ENCODE results near the gene SIRT3.

Gene SIRT3

DNA sequence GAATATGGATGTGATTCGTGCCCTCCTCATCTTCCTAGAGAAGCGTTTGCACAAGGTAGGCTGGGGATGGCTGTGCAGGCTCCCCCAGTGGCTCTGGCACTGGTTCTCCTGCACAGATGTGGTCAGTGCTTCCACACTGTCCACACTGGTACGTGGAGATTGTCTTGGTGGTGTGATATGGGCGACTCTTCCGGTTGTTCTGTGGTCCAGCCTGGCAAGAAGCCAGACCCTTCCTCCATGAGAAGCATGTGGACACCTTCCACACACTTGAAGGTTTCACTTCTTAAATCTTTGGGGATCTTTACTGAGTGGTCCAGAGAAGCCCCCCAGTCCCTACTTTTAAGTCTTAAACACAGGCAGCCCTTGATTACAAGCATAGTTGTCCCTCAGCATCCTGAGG is 24.8 kb downstream of the SIRT3 start:
- Mint-ChIP-seq H3K4me3 (no peak overlapping the region), H3K9me3 (no peaks in the 10 kb centered on the region), H3K27me3 (no peaks in the 10 kb centered on the region), H3K27ac (peak overlapping the region; percentile 99), H3K36me3 (ENCODE audit: low read depth) (peaks cover 100% of the 10 kb centered on the region), H3K4me1 (ENCODE audit: low read depth) (peaks cover 36% of the 10 kb centered on the region)
- intact Hi-C loops (cut with micrococcal nuclease), result no loop called here

- intact Hi-C loops (cut with micrococcal nuclease), result no loop called here
- Mint-ChIP-seq H3K4me3 (no peak overlapping the region), H3K9me3 (no peaks in the 10 kb centered on the region), H3K4me1 (ENCODE audit: low read depth) (peaks cover 41% of the 10 kb centered on the region), H3K27ac (peak overlapping the region; percentile 99), H3K27me3 (no peaks in the 10 kb centered on the region), H3K36me3 (ENCODE audit: low read depth) (peaks cover 98% of the 10 kb centered on the region)
Measured at GRCh38 chr11:210803-211180, 25.4 kb downstream of the SIRT3 start.

- Mint-ChIP-seq H3K4me3 (peak overlapping the region; percentile 87), H3K27me3 (no peaks in the 10 kb centered on the region), H3K36me3 (ENCODE audit: low read depth) (peaks cover 98% of the 10 kb centered on the region), H3K9me3 (no peaks in the 10 kb centered on the region), H3K27ac (peak overlapping the region; percentile 99), H3K4me1 (ENCODE audit: low read depth) (peaks cover 45% of the 10 kb centered on the region)
- intact Hi-C loops (cut with micrococcal nuclease), result no loop called here
Measured at GRCh38 chr11:210122-210802, 25.9 kb downstream of the SIRT3 start.

DNA sequence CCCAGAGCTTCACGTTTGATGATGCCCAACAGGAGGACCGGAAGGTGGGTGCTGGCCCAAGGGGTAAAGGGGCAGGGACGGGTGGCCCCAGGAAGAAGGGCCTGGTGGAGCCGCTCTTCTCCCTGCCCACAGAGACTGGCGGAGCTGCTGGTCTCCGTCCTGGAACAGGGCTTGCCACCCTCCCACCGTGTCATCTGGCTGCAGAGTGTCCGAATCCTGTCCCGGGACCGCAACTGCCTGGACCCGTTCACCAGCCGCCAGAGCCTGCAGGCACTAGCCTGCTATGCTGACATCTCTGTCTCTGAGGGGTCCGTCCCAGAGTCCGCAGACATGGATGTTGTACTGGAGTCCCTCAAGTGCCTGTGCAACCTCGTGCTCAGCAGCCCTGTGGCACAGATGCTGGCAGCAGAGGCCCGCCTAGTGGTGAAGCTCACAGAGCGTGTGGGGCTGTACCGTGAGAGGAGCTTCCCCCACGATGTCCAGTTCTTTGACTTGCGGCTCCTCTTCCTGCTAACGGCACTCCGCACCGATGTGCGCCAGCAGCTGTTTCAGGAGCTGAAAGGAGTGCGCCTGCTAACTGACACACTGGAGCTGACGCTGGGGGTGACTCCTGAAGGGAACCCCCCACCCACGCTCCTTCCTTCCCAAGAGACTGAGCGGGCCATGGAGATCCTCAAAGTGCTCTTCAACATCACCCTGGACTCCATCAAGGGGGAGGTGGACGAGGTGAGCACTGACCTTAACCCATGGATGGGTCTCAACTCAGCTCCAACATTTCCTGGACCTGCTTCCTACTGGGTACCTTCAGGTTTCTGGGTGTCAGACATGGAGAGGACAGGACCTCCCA is 26.6 kb downstream of the SIRT3 start:
- Mint-ChIP-seq H3K27me3 (no peaks in the 10 kb centered on the region), H3K36me3 (ENCODE audit: low read depth) (peaks cover 98% of the 10 kb centered on the region), H3K27ac (peak overlapping the region; percentile 99), H3K4me3 (peak overlapping the region; percentile 87), H3K9me3 (no peaks in the 10 kb centered on the region), H3K4me1 (ENCODE audit: low read depth) (peaks cover 50% of the 10 kb centered on the region)
- intact Hi-C loops (cut with micrococcal nuclease), result loop anchor here (10.0 kb wide), 1 partner anchor 295 kb away; the partner anchor contains the start of gene RNH1

GRCh38 chr11:208917-209260 is 27.3 kb downstream of the SIRT3 start:
- Mint-ChIP-seq H3K27me3 (no peaks in the 10 kb centered on the region), H3K27ac (peak overlapping the region; percentile 99), H3K9me3 (no peaks in the 10 kb centered on the region), H3K4me1 (ENCODE audit: low read depth) (peaks cover 56% of the 10 kb centered on the region), H3K36me3 (ENCODE audit: low read depth) (peaks cover 98% of the 10 kb centered on the region), H3K4me3 (peak overlapping the region; percentile 87)
- intact Hi-C loops (cut with micrococcal nuclease), result loop anchor here (1.0 to 10.0 kb wide), 2 partner anchors 27 to 296 kb away; partner anchors contain the start of genes PSMD13, RNH1 and SIRT3

- H3K4me3 Mint-ChIP-seq, result peak overlapping the region; percentile 87
- H3K9me3 Mint-ChIP-seq, result no peaks in the 10 kb centered on the region
- peaks cover 61% of the 10 kb centered on the region for H3K4me1 Mint-ChIP-seq (ENCODE audit: low read depth)
- no peaks in the 10 kb centered on the region for H3K27me3 Mint-ChIP-seq
- H3K27ac Mint-ChIP-seq, result peak overlapping the region; percentile 99
- intact Hi-C loops (cut with micrococcal nuclease), result loop anchor here (1.0 to 10.0 kb wide), 2 partner anchors 28 to 296 kb away; partner anchors contain the start of genes PSMD13, RNH1 and SIRT3
- H3K36me3 Mint-ChIP-seq (ENCODE audit: low read depth), result peaks cover 98% of the 10 kb centered on the region
Measured at GRCh38 chr11:208181-208916, 27.8 kb downstream of the SIRT3 start.

- peak overlapping the region; percentile 87 for H3K4me3 Mint-ChIP-seq
- H3K36me3 Mint-ChIP-seq (ENCODE audit: low read depth), result peaks cover 98% of the 10 kb centered on the region
- peaks cover 67% of the 10 kb centered on the region for H3K4me1 Mint-ChIP-seq (ENCODE audit: low read depth)
- intact Hi-C loops (cut with micrococcal nuclease), result loop anchor here (1.0 to 10.0 kb wide), 4 partner anchors 28 to 297 kb away; partner anchors contain the start of genes PSMD13, RNH1 and SIRT3
- H3K9me3 Mint-ChIP-seq, result no peaks in the 10 kb centered on the region
- peak overlapping the region; percentile 99 for H3K27ac Mint-ChIP-seq
- H3K27me3 Mint-ChIP-seq, result no peaks in the 10 kb centered on the region
Measured at GRCh38 chr11:207863-208180, 28.3 kb downstream of the SIRT3 start.

DNA sequence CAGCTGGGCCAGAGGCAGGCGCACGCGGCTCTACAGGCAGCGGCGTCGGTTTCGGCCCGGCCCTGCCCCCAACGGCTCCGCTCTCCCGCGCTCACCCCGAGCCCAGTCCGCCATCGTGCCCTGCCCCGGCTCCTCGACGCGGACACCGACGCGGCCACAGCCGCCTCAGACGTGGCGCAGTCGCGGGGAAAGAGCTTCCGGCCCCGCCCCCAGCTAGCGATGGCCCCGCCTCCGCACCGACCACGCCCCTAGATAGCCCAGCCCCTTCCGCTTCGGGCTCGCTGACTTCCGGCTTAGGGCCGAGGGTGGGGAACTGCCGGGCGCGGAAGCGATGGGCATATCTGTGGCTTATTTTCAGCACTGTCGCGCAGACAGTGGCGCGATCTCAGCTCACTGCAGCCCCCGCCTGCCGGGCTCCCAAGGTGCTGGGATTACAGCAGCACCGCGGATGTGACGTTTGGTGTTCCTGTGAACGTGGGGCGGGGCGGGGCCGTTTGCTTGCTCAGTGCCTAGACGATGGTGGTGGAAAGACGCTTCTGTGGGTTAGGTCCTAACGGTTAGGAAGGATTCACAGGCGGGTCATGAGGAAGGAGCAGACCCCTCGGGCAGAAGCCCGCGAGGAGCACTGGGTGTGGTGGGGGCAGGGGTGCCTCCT is 28.8 kb downstream of the SIRT3 start, which contains the start of the genes BET1L and RIC8A:
Gene BET1L (minus strand): TSS at position 192 of the 655 bp plus-strand sequence. CDS start 78 bp downstream, at position 114.
Gene RIC8A (plus strand): TSS at position 501 of the 655 bp plus-strand sequence. CDS start 1,147 bp downstream, outside the sequence.
- intact Hi-C loops (cut with micrococcal nuclease), result loop anchor here (2.0 to 10.0 kb wide), 3 partner anchors 61 to 297 kb away; partner anchors contain the start of gene RNH1
- Mint-ChIP-seq H3K4me1 (ENCODE audit: low read depth) (peaks cover 72% of the 10 kb centered on the region), H3K36me3 (ENCODE audit: low read depth) (peaks cover 95% of the 10 kb centered on the region)

DNA sequence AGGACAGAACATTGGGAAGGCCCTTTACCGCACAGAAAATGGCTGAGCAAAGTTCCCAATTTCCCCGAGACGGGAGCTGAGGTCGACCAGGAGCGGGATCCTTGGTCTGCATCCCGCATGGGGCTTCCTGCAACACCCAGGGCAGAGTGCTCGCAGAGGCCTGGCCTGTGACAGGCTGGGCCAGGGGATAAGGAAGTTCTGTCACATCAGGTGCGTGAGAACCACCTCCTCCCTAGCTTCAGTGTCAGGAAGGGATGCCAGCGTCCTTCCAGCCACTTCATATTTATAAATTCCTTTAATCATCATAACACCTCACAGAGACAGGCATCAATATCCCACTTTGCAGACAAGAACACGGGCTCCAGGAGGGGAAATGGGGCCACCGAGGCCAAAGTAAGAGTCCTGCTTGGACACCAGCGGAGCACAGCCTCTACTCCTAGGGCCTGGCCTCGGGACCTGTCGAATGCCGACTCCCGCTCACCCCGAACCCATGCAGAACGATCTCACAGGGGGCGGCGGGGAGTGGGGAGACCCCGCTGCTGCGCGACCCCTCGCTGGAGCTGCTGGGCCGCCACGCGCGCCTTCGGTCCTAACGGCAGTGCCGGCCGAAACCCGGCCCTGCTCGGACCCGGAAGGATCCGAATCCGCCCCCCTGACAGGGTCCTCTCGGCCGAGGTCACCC is 29.5 kb downstream of the SIRT3 start:
- Mint-ChIP-seq H3K27ac (peak overlapping the region; percentile 99), H3K36me3 (ENCODE audit: low read depth) (peaks cover 88% of the 10 kb centered on the region), H3K9me3 (no peaks in the 10 kb centered on the region), H3K4me3 (peak overlapping the region; percentile 87), H3K4me1 (ENCODE audit: low read depth) (peaks cover 78% of the 10 kb centered on the region), H3K27me3 (no peaks in the 10 kb centered on the region)
- intact Hi-C loops (cut with micrococcal nuclease), result loop anchor here (2.0 to 10.0 kb wide), 3 partner anchors 62 to 298 kb away; partner anchors contain the start of gene RNH1

More for the DNA sequence above, 28.8 kb downstream of the SIRT3 start, which contains the start of the genes BET1L and RIC8A:
- Mint-ChIP-seq H3K9me3 (no peaks in the 10 kb centered on the region), H3K27me3 (no peaks in the 10 kb centered on the region), H3K4me3 (peak within 1 kb of the TSS; percentile 87), H3K27ac (peak within 1 kb of the TSS; percentile 99)

DNA sequence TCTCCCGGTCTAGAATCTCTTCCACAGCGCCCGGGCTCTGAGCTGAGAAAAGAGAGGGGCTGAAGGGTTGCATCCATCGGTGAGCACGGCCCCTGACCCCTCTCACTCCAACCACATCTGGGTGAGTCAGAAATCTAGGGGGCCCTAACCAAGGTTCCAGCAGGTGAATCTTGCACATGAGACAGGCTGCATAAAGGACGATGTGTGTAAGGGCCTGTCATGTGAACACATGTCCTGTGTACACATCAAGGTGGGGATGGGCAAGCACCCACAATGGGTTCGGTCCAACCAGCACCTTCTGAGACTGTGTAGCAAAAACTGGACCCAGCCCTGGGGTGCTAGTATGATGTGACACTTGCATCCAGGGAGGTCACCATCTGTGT is 30.1 kb downstream of the SIRT3 start:
- peaks cover 79% of the 10 kb centered on the region for H3K4me1 Mint-ChIP-seq (ENCODE audit: low read depth)
- H3K9me3 Mint-ChIP-seq, result no peaks in the 10 kb centered on the region
- H3K4me3 Mint-ChIP-seq, result peak overlapping the region; percentile 87
- peak overlapping the region; percentile 99 for H3K27ac Mint-ChIP-seq
- intact Hi-C loops (cut with micrococcal nuclease), result loop anchor here (2.0 to 10.0 kb wide), 3 partner anchors 63 to 299 kb away; partner anchors contain the start of gene RNH1
- peaks cover 87% of the 10 kb centered on the region for H3K36me3 Mint-ChIP-seq (ENCODE audit: low read depth)
- H3K27me3 Mint-ChIP-seq, result no peaks in the 10 kb centered on the region

GRCh38 chr11:205221-206001 is 30.7 kb downstream of the SIRT3 start:
- no peak overlapping the region for H3K4me3 Mint-ChIP-seq
- H3K27ac Mint-ChIP-seq, result no peak overlapping the region
- H3K4me1 Mint-ChIP-seq (ENCODE audit: low read depth), result peaks cover 73% of the 10 kb centered on the region
- H3K9me3 Mint-ChIP-seq, result no peaks in the 10 kb centered on the region
- peaks cover 87% of the 10 kb centered on the region for H3K36me3 Mint-ChIP-seq (ENCODE audit: low read depth)
- no peaks in the 10 kb centered on the region for H3K27me3 Mint-ChIP-seq
- intact Hi-C loops (cut with micrococcal nuclease), result loop anchor here (2.0 to 10.0 kb wide), 3 partner anchors 63 to 299 kb away; partner anchors contain the start of gene RNH1

DNA sequence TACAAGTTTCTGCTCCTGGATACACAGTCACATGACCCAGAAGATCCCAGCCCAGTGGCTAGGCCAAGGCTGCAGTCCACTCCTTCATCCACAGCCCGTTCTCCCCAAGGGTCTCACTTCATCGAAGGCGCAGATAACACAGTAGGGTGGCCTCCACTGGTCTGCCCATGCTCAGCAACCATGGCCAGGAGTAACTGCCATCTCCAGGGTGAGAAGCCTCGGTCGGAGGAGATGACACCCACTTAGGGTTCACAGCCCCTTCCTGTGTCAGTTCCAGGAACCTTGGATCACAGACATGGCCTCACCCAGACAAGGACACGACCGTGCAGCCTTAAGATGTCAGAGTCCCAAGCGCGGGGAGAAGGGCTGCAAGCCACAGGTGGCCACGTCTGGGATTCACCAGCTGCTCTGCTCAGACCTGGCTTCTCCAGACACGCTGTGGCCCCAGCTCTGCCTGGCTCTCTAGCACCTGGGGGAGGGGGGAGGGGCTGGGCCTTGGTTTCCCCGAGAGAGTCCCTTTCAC is 31.5 kb downstream of the SIRT3 start:
- no peak overlapping the region for H3K4me3 Mint-ChIP-seq
- H3K9me3 Mint-ChIP-seq, result no peaks in the 10 kb centered on the region
- H3K36me3 Mint-ChIP-seq (ENCODE audit: low read depth), result peaks cover 82% of the 10 kb centered on the region
- peaks cover 66% of the 10 kb centered on the region for H3K4me1 Mint-ChIP-seq (ENCODE audit: low read depth)
- intact Hi-C loops (cut with micrococcal nuclease), result loop anchor here (5.0 to 10.0 kb wide), 2 partner anchors 153 to 300 kb away; partner anchors contain the start of gene RNH1
- no peaks in the 10 kb centered on the region for H3K27me3 Mint-ChIP-seq
- no peak overlapping the region for H3K27ac Mint-ChIP-seq

Data from dendritic cell treated with granulocyte-macrophage colony-stimulating factor and Interleukin-4, amounts not matched to agents 40 ng/mL and 50 ng/mL, for 4 days (primary cell).